ENCODE measurements around the gene VPS72. TPM values are rescaled to one million over a fixed set of nuclear protein-coding genes. Genes with fewer than 3 reads are reported as not detected.

The VPS72 gene
- total and polyA plus RNA-seq, 10 of the 15 experiments (the other 5 are each of a cell fraction or from before 2014, with no cell fraction given), result 6.7 to 77.8 (median 58.1) TPM

GRCh38 chr1:151171190-151171589 is 18.8 kb downstream of the VPS72 start:
- TF ChIP-seq ZNF687 (IDR thresholded peaks at IDR 0.05) (no peak), FOXM1 (IDR thresholded peaks at IDR 0.05; ENCODE audit: low read depth, low read length) (no peak), GABPA (IDR thresholded peaks at IDR 0.05; ENCODE audit: low read depth) (no peak)
- BruUV-seq (replicated peaks), result no TSS peak
- 94% methylated on average over 5 of the region's 5 CpGs for WGBS (ENCODE audit: insufficient coverage, insufficient replicate concordance, low lambda C conversion rate, missing lambda C conversion rate)
- no peak overlapping the region for H3K4me2 ChIP-seq (ENCODE audit: control insufficient read depth, insufficient read depth)
- H3K79me2 ChIP-seq (ENCODE audit: control insufficient read depth, insufficient read depth, low read length), result peaks cover 10% of the 10 kb centered on the region
- intact Hi-C loops (cut with micrococcal nuclease; ENCODE audit: unreplicated experiment) (no loop called here), in situ Hi-C loops (cut with MboI) (no loop called here)
- no peaks in the 10 kb centered on the region for H3K27me3 ChIP-seq (replicated peaks in 1 of 2; ENCODE audit: control insufficient read depth in 2 of 2, insufficient read depth in 2 of 2, low read length in 1 of 2)
- no peak for FAIRE-seq
- no peak for DNase-seq (ENCODE audit: low read depth, low spot score)
- ChIA-PET CTCF (interaction anchor here (1.0 to 1.2 kb wide), 2 partner anchors 15 to 81 kb away, joined by 3 to 4 read pairs; partner anchors contain the start of gene TNFAIP8L2), POLR2A (interaction anchor here (0.6 kb wide), 1 partner anchor 43 kb away, joined by 4 read pairs; no protein-coding TSS in a partner anchor), RAD21 (ENCODE audit: unreplicated experiment) (interaction anchor here (0.5 to 0.6 kb wide), 2 partner anchors 19 to 45 kb away, joined by 3 to 4 read pairs; no protein-coding TSS in a partner anchor), SMC1A (ENCODE audit: uncharacterized antibody, unreplicated experiment) (interaction anchor here (1.2 to 1.4 kb wide), 2 partner anchors 14 to 72 kb away, joined by 3 read pairs; partner anchors contain the start of gene TNFAIP8L2)
- no peak overlapping the region for H3K27ac ChIP-seq (ENCODE audit: control insufficient read depth, insufficient read depth)
- H3K4me3 ChIP-seq, result no peak overlapping the region
- no peak for ATAC-seq
- H3K9ac ChIP-seq (ENCODE audit: control insufficient read depth, insufficient read depth, low read length), result no peak overlapping the region
- no peaks in the 10 kb centered on the region; the same call in 1 of the 2 replicates for H4K20me1 ChIP-seq (ENCODE audit: control insufficient read depth, insufficient read depth)
- peaks cover 6% of the 10 kb centered on the region for H3K4me1 ChIP-seq (ENCODE audit: control insufficient read depth, insufficient read depth, low read length)
- H3K36me3 ChIP-seq (ENCODE audit: control insufficient read depth in 2 of 2, insufficient read depth in 2 of 2, low read length in 1 of 2), result peaks cover 3 to 9% of the 10 kb centered on the region in 2 experiments; a peak in 3 of 4 replicates
- H3K9me3 ChIP-seq (replicated peaks; ENCODE audit: control insufficient read depth, insufficient read depth, low read length), result no peaks in the 10 kb centered on the region
- H2AFZ ChIP-seq (ENCODE audit: control insufficient read depth, low read depth, low read length), result no peak overlapping the region
